A549 (cell line): ENCODE measurements around the gene GSS.

Source experiments
- POLR2A ChIP-seq: IDR thresholded peaks from 2 replicates; pipeline ENCODE4 v1.6.1; 2012; ENCODE audit warnings: mild to moderate bottlenecking, low read length
- USF2 ChIP-seq: fragments of 450-650 bp; IDR thresholded peaks from 2 replicates; pipeline ENCODE4 v1.6.1; 2014; ENCODE audit warnings: antibody characterized with exemption

GRCh38 chr20:34979366-34980153, 24.0 kb upstream of the GSS start:
- TF ChIP-seq POLR2A (no peak), USF2 (no peak)
